Measurements from ENCODE around the gene EYS. TPM values are rescaled to one million over a fixed set of nuclear protein-coding genes. Genes with fewer than 3 reads are reported as not detected.

The EYS gene
- polyA plus RNA-seq, 3 donors, result 0.69 to 0.79 (median 0.70) TPM

GRCh38 chr6:65285275-65285674, 421.8 kb downstream of the EYS start:
- DNase-seq (ENCODE audit: extremely low read depth in 1 of 11, low read depth in 9 of 11, low spot score in 4 of 11), result no peak

GRCh38 chr6:65280060-65280459, 427.0 kb downstream of the EYS start:
- DNase-seq (ENCODE audit: extremely low read depth in 1 of 11, low read depth in 9 of 11, low spot score in 4 of 11), result no peak

- DNase-seq (ENCODE audit: extremely low read depth in 1 of 11, low read depth in 9 of 11, low spot score in 4 of 11), result no peak
Observed at GRCh38 chr6:65262241-65262640, 444.8 kb downstream of the EYS start.

GRCh38 chr6:65259982-65260381, 447.0 kb downstream of the EYS start:
- DNase-seq (ENCODE audit: extremely low read depth in 1 of 11, low read depth in 9 of 11, low spot score in 4 of 11), result no peak

GRCh38 chr6:65259059-65259458, 448.0 kb downstream of the EYS start:
- DNase-seq (ENCODE audit: extremely low read depth in 1 of 11, low read depth in 9 of 11, low spot score in 4 of 11), result no peak

- no peak for DNase-seq (ENCODE audit: extremely low read depth in 1 of 11, low read depth in 9 of 11, low spot score in 4 of 11)
Observed at GRCh38 chr6:65253041-65253440, 454.0 kb downstream of the EYS start.

GRCh38 chr6:65248101-65248610, 458.9 kb downstream of the EYS start:
- no peak for DNase-seq (ENCODE audit: extremely low read depth in 1 of 11, low read depth in 9 of 11, low spot score in 4 of 11)

- DNase-seq (ENCODE audit: extremely low read depth in 1 of 11, low read depth in 9 of 11, low spot score in 4 of 11), result no peak
Observed at GRCh38 chr6:65231616-65232015, 475.4 kb downstream of the EYS start.

GRCh38 chr6:65229825-65230224, 477.2 kb downstream of the EYS start:
- DNase-seq (ENCODE audit: extremely low read depth in 1 of 11, low read depth in 9 of 11, low spot score in 4 of 11), result no peak

GRCh38 chr6:65221153-65221552, 485.9 kb downstream of the EYS start:
- no peak for DNase-seq (ENCODE audit: extremely low read depth in 1 of 11, low read depth in 9 of 11, low spot score in 4 of 11)

- DNase-seq (ENCODE audit: extremely low read depth in 1 of 11, low read depth in 9 of 11, low spot score in 4 of 11), result no peak
Observed at GRCh38 chr6:65202738-65203137, 504.3 kb downstream of the EYS start.

- no peak for DNase-seq (ENCODE audit: extremely low read depth in 1 of 11, low read depth in 9 of 11, low spot score in 4 of 11)
Observed at GRCh38 chr6:65199683-65200082, 507.3 kb downstream of the EYS start.

- no peak for DNase-seq (ENCODE audit: extremely low read depth in 1 of 11, low read depth in 9 of 11, low spot score in 4 of 11)
Observed at GRCh38 chr6:65199121-65199520, 507.9 kb downstream of the EYS start.

GRCh38 chr6:65191471-65191870, 515.6 kb downstream of the EYS start:
- no peak for DNase-seq (ENCODE audit: extremely low read depth in 1 of 11, low read depth in 9 of 11, low spot score in 4 of 11)

GRCh38 chr6:65189236-65189881, 517.7 kb downstream of the EYS start:
- DNase-seq (ENCODE audit: extremely low read depth in 1 of 11, low read depth in 9 of 11, low spot score in 4 of 11), result no peak

GRCh38 chr6:65186826-65187225, 520.2 kb downstream of the EYS start:
- no peak for DNase-seq (ENCODE audit: extremely low read depth in 1 of 11, low read depth in 9 of 11, low spot score in 4 of 11)

- no peak for DNase-seq (ENCODE audit: extremely low read depth in 1 of 11, low read depth in 9 of 11, low spot score in 4 of 11)
Observed at GRCh38 chr6:65182681-65183080, 524.3 kb downstream of the EYS start.

- DNase-seq (ENCODE audit: extremely low read depth in 1 of 11, low read depth in 9 of 11, low spot score in 4 of 11), result no peak
Observed at GRCh38 chr6:65170273-65170672, 536.8 kb downstream of the EYS start.

GRCh38 chr6:65161661-65162060, 545.4 kb downstream of the EYS start:
- DNase-seq (ENCODE audit: extremely low read depth in 1 of 11, low read depth in 9 of 11, low spot score in 4 of 11), result peak in 1 of 11 donors; percentile 3

GRCh38 chr6:65157025-65157424, 550.0 kb downstream of the EYS start:
- DNase-seq (ENCODE audit: extremely low read depth in 1 of 11, low read depth in 9 of 11, low spot score in 4 of 11), result no peak

- DNase-seq (ENCODE audit: extremely low read depth in 1 of 11, low read depth in 9 of 11, low spot score in 4 of 11), result no peak
Observed at GRCh38 chr6:65155083-65155482, 551.9 kb downstream of the EYS start.
